ENCODE results near the gene AHSG.

DNA sequence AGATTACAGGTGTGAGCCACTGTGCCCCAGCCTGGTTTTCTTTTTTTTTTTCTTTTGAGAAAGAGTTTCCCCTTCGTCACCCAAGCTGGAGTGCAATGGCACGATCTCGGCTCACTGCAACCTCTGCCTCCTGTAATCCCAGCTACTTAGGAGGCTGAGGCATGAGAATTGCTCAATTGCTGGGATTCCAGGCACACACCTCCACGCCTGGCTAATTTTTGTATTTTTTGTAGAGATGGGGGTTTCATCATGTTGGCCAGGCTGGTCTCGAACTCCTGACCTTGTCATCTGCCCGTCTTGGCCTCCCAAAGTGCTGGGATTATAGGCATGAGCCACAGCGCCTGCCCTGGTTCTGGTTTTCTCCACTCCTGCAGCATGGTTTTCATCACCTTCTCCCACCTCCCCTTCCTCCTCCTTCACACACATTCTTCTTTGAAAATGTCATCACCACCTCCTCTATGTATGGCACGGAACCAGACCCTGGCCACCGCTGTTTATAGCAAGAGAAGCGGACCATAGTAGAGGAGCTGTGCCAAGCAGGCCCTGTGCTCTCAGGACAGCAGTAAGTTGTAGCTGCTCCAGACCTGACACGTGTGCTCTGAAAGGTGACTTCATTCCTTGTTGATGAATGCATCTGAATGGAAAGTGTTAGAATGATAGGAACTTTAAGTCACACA, 14.6 kb upstream of the AHSG start:
- TF ChIP-seq, protein P1, sequence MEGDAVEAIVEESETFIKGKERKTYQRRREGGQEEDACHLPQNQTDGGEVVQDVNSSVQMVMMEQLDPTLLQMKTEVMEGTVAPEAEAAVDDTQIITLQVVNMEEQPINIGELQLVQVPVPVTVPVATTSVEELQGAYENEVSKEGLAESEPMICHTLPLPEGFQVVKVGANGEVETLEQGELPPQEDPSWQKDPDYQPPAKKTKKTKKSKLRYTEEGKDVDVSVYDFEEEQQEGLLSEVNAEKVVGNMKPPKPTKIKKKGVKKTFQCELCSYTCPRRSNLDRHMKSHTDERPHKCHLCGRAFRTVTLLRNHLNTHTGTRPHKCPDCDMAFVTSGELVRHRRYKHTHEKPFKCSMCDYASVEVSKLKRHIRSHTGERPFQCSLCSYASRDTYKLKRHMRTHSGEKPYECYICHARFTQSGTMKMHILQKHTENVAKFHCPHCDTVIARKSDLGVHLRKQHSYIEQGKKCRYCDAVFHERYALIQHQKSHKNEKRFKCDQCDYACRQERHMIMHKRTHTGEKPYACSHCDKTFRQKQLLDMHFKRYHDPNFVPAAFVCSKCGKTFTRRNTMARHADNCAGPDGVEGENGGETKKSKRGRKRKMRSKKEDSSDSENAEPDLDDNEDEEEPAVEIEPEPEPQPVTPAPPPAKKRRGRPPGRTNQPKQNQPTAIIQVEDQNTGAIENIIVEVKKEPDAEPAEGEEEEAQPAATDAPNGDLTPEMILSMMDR (IDR thresholded peaks at IDR 0.05): no peak
- TF ChIP-seq EZH2 (IDR thresholded peaks at IDR 0.05; ENCODE audit: borderline replicate concordance, insufficient read depth, low read depth, low read length, poor library complexity, severe bottlenecking): no peak

All from B cell (primary cell).